Erythroblast (primary cell): ENCODE measurements around the gene HLA-C.

Experiments
- GATA1 ChIP-seq: IDR thresholded peaks from 2 replicates; pipeline ENCODE4 v1.6.1; 2011; ENCODE audit warnings: low read depth, mild to moderate bottlenecking, control low read depth, low read length, moderate library complexity
- POLR2A ChIP-seq: IDR thresholded peaks from 2 replicates; pipeline ENCODE4 v1.6.1; 2011; ENCODE audit warnings: mild to moderate bottlenecking, low read length

DNA sequence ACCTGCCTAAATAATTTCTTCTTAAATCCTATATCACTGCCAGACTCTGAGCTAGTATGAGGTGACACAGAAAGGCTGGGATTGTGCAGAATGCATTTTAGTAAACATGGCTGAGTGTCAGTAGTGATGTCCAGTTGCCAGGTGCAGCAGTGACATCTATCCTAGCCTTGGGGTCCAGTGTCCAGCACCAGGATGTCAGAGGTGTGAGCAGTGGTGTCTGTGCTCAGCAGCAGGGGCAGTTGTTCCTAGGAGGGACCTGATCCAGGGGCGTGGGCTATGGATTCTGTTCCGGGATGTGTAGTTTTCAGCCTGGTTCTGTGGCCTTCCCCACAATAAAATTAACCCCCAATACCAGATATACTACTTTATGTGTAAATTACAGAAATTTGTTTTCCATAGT is 6.0 kb downstream of the HLA-C start:
- TF ChIP-seq POLR2A = no peak
- TF ChIP-seq GATA1 = no peak
